ENCODE results near the gene ADAD2.

Gene ADAD2

DNA sequence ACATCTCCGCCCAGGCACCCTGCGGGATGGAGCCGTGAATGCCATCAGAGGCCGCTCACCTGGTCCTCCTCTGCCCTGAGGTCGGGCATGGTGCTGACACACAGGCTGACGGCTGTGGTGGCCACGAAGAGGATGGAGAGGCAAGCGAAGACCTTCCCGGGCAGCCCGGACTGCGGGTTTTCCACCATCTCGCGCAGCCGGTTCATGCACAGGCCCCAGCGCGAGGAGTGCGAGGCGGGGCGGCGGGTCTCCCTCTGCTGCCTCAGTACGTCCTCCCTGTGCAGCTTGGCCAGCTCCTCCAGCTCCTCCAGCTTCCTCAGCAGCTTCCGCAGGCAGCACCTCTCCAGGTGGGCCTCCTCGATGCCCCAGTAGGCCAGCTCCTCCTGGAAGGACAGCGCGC is 45.7 kb downstream of the ADAD2 start:
- no peak overlapping the region for H3K4me2 ChIP-seq (ENCODE audit: insufficient read depth, low read length)
- H3K4me1 ChIP-seq (ENCODE audit: insufficient read depth, low read length), result no peaks in the 10 kb centered on the region
- H3K9me3 ChIP-seq (ENCODE audit: insufficient read depth, low read length, severe bottlenecking), result no peaks in the 10 kb centered on the region
- no peak overlapping the region for H3K27ac ChIP-seq (ENCODE audit: low read length)
- H3K4me3 ChIP-seq (ENCODE audit: low read depth in 1 of 2, low read length in 2 of 2), result no peak overlapping the region
- 0 out of 2 replicates have a peak, but pooled peaks cover 6% of the 10 kb centered on the region for H4K20me1 ChIP-seq (ENCODE audit: insufficient read depth, low read length)
- peaks cover 31% of the 10 kb centered on the region for H3K27me3 ChIP-seq (ENCODE audit: insufficient read depth, low read length, poor library complexity)
- ATAC-seq (ENCODE audit: insufficient read depth, low read depth), result no peak
- H3K79me2 ChIP-seq (ENCODE audit: insufficient read depth, low read length), result no peaks in the 10 kb centered on the region
- H3K36me3 ChIP-seq (ENCODE audit: insufficient read depth, low read length), result no peaks in the 10 kb centered on the region
- no peak for TF ChIP-seq EZH2 (IDR thresholded peaks at IDR 0.05; ENCODE audit: borderline replicate concordance, low read depth, low read length, severe bottlenecking)
- TF ChIP-seq, protein P1, sequence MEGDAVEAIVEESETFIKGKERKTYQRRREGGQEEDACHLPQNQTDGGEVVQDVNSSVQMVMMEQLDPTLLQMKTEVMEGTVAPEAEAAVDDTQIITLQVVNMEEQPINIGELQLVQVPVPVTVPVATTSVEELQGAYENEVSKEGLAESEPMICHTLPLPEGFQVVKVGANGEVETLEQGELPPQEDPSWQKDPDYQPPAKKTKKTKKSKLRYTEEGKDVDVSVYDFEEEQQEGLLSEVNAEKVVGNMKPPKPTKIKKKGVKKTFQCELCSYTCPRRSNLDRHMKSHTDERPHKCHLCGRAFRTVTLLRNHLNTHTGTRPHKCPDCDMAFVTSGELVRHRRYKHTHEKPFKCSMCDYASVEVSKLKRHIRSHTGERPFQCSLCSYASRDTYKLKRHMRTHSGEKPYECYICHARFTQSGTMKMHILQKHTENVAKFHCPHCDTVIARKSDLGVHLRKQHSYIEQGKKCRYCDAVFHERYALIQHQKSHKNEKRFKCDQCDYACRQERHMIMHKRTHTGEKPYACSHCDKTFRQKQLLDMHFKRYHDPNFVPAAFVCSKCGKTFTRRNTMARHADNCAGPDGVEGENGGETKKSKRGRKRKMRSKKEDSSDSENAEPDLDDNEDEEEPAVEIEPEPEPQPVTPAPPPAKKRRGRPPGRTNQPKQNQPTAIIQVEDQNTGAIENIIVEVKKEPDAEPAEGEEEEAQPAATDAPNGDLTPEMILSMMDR (IDR thresholded peaks at IDR 0.05; ENCODE audit: borderline replicate concordance, extremely low read depth, low read length, poor library complexity, severe bottlenecking), result no peak
- no peak overlapping the region for H2AFZ ChIP-seq (ENCODE audit: low read depth, low read length)
- H3K9ac ChIP-seq (ENCODE audit: low read depth, low read length), result no peak overlapping the region
- no peak for DNase-seq

DNA sequence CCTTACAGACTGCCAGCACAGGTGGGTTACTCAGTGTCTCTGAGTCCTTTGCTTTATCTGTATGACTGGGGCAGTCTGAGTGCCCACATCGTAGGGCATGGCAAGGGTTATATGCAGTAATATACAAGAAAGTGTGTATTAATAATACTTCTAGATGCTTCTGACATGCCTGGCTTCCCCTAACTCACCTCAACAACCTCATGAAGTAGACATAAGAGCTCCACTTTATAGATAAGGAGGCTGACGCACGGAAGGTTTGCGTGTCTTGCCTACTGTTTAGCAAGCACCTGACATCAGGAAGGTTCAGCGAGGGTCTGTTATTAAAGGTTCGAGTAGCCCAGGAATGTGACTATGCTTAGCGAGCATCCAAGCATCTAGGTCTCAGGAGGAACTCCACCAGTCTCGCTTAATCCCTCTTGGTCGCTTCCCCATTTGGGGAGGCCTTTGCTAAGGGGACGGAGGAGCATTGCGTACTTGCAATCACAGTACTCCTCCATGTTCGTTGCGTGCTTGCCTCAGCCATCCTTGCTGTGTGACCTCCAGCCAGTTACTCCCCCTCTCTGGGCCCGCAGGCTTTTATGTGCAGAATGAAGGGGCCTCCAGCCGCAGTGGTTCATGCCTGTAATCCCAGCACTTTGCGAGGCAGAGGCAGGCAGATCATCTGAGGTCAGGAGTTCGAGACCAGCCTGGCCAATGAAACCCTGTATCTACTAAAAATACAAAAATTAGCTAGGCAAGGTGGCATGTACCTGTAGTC is 47.2 kb downstream of the ADAD2 start:
- peaks cover 36% of the 10 kb centered on the region for H3K27me3 ChIP-seq (ENCODE audit: insufficient read depth, low read length, poor library complexity)
- H3K4me3 ChIP-seq (ENCODE audit: low read depth in 1 of 2, low read length in 2 of 2), result no peak overlapping the region
- no peaks in the 10 kb centered on the region for H3K36me3 ChIP-seq (ENCODE audit: insufficient read depth, low read length)
- no peak overlapping the region for H2AFZ ChIP-seq (ENCODE audit: low read depth, low read length)
- H3K27ac ChIP-seq (ENCODE audit: low read length), result no peak overlapping the region
- no peaks in the 10 kb centered on the region for H3K9me3 ChIP-seq (ENCODE audit: insufficient read depth, low read length, severe bottlenecking)
- H4K20me1 ChIP-seq (ENCODE audit: insufficient read depth, low read length), result 0 out of 2 replicates have a peak, but pooled peaks cover 6% of the 10 kb centered on the region
- no peaks in the 10 kb centered on the region for H3K79me2 ChIP-seq (ENCODE audit: insufficient read depth, low read length)
- no peak for TF ChIP-seq EZH2 (IDR thresholded peaks at IDR 0.05; ENCODE audit: borderline replicate concordance, low read depth, low read length, severe bottlenecking)
- TF ChIP-seq, protein P1 (IDR thresholded peaks at IDR 0.05; ENCODE audit: borderline replicate concordance, extremely low read depth, low read length, poor library complexity, severe bottlenecking), result no peak
- DNase-seq (no peak), ATAC-seq (ENCODE audit: insufficient read depth, low read depth) (no peak)
- no peak overlapping the region for H3K4me2 ChIP-seq (ENCODE audit: insufficient read depth, low read length)
- no peaks in the 10 kb centered on the region for H3K4me1 ChIP-seq (ENCODE audit: insufficient read depth, low read length)
- H3K9ac ChIP-seq (ENCODE audit: low read depth, low read length), result no peak overlapping the region

DNA sequence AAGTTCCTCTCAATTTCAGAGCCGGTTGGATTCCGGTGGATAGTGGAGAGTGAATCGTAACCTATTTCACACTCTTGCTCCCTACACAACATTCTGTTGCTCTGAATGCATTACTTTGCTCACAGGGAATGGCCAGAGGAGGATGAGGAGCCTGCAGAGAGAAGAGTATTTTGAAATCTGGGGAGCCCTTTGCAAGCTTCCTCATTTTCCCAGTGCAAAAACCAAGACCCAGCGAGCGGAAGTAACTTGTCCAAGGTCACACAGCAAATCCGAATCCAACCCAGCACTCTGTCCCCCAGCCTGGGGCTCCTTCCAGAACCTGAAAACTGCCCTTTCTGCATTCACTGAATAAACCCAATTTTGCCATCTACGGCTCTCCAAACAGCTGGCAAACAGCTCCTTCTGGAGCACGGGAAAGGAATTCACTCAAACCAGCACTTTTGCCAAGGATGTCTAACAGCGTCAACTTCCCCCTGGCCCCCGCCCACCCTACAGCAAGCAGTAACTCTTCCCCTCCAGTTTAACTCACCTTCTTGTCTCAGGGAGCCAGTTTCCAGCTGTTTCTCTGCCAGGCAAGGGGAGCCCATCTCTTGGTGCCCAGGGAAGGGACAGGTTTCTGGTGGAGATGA is 48.3 kb downstream of the ADAD2 start:
- Histone ChIP-seq H3K4me1 (ENCODE audit: insufficient read depth, low read length) (no peaks in the 10 kb centered on the region), H3K27me3 (ENCODE audit: insufficient read depth, low read length, poor library complexity) (peaks cover 36% of the 10 kb centered on the region), H3K4me2 (ENCODE audit: insufficient read depth, low read length) (no peak overlapping the region), H3K36me3 (ENCODE audit: insufficient read depth, low read length) (no peaks in the 10 kb centered on the region), H2AFZ (ENCODE audit: low read depth, low read length) (no peak overlapping the region), H3K27ac (ENCODE audit: low read length) (no peak overlapping the region), H3K9ac (ENCODE audit: low read depth, low read length) (no peak overlapping the region), H3K79me2 (ENCODE audit: insufficient read depth, low read length) (no peaks in the 10 kb centered on the region), H3K9me3 (ENCODE audit: insufficient read depth, low read length, severe bottlenecking) (no peaks in the 10 kb centered on the region), H4K20me1 (ENCODE audit: insufficient read depth, low read length) (0 out of 2 replicates have a peak, but pooled peaks cover 6% of the 10 kb centered on the region), H3K4me3 (ENCODE audit: low read depth in 1 of 2, low read length in 2 of 2) (no peak overlapping the region)
- no peak for TF ChIP-seq EZH2 (IDR thresholded peaks at IDR 0.05; ENCODE audit: borderline replicate concordance, low read depth, low read length, severe bottlenecking)
- TF ChIP-seq, protein P1 (IDR thresholded peaks at IDR 0.05; ENCODE audit: borderline replicate concordance, extremely low read depth, low read length, poor library complexity, severe bottlenecking), result no peak
- ATAC-seq (ENCODE audit: insufficient read depth, low read depth) (no peak), DNase-seq (no peak)

All from DND-41 (cell line).